Stromal cell of bone marrow (primary cell): ENCODE data around the gene KRT73.

ENCODE experiments used
- DNase-seq: peaks from one replicate; pipeline ENCODE4 v3.0.0-alpha.2; 2012; ENCODE audit warnings: low read depth

Gene KRT73

GRCh38 chr12:52645120-52645761 is 26.9 kb upstream of the KRT73 start:
- no peak for DNase-seq

DNA sequence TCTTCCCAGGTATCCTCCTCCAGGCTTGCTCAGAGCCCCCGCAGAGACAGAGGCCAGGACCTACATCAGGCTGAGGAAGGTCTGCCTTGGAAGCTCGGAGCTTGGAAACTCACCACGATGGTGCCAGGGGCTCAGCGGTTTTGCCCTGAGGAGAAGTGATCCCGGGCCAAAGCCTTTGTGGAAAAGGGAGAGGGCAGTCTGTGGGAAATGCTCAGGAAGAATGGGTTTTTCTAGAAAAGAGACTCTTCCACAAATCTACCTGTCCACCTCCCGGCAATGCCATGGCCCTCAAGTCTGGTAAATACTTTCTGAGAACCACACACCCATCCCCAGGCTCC is 25.7 kb upstream of the KRT73 start:
- no peak for DNase-seq

DNA sequence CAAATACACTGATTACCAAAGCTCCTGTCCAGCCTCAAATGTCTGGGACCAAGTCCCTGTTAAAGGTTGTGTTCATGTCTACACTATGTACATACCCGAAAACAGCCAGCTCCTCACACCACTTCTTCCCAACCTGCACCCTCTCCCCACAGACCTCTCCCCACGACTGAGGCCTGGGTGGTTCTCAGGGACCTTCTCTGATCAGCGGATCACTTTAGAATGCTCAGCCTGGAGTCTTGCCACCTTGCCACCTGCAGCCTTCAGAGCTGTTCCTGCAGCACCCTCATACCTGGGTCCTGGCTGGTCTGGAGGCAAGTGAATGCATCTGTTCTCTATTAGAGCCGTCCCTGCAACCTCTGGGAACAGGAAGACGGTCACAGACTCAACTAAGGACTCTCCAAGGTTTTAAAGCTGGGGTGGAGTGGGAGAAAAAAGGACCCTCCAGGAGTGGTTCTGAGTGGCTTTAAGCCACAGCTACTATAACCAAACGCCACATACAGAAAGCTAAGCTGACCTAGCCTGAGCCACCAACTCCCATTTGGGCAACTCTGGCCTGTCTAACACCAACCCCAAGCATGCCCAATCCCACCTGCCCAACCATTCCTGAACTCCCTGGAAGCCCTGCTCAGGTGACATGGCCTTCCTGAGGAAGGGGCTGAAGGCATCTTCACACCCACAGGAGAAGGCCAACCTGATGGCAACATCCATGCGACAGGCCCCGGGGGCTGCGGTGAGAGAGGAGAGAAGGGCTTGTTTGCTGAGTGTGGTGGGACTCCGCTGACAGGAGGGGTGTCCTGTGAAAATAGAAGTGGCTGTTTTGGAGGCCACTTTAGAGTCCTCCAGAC is 25.1 kb upstream of the KRT73 start:
- DNase-seq: no peak

GRCh38 chr12:52641468-52641867 is 23.1 kb upstream of the KRT73 start:
- no peak for DNase-seq

DNA sequence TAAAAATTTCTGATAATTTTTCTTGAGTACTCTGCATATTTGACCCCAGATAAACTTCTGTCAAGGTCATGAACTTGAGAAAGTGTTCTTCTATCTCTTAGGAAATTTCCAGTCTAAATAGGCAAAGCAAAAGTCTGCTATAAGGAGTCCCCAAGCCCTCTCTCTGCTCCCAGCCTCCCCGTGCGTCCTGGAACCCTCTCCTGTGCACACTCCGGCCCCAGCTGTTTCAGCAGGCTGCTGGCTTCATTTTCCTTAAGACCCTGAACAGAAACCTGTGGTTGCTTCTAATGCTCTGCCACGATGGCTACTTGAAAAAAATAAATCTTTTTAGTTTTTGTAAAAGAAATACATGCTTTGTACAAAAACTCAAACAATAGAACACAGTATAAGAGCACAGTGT is 18.9 kb upstream of the KRT73 start:
- DNase-seq: no peak

- DNase-seq: no peak
Measured at GRCh38 chr12:52636592-52637258, 18.4 kb upstream of the KRT73 start.

GRCh38 chr12:52636189-52636588 is 17.8 kb upstream of the KRT73 start:
- DNase-seq: no peak

DNA sequence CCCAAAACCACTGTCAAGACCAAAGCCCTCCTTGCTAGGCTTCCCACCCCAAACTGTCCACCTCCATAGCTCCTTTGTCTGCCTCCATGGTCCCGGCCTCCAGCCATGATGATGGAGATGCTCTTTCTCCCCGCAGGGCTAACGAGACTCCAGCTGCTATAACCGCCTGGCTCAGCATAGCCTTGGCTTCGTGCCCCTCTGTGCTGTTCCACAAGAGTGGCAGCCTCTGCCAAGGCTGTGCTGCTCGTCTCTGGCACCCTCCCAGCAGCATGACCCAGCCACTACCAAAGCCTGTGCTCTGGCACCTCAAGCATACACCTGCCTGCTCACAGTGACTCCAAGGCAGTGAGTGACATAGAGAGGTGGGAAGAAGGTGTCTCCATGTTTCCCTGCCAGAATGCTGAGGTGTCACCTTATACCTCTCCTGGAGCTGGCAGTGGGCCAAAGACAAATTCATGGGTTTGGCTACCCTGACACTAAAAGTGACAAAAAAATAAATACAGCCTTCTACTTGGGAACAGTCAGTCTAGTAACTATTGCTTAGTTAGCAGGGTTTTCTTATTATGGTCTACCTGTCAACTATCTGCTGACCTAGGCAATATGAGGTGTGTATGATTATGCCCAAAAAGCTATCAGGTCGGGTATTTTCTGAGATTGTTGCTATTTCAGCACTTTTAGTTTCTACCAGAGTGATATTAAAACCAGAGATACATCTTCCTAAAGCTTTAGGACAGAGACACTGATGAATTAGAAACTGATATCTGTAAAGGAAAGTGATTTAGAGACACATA is 16.1 kb upstream of the KRT73 start:
- no peak for DNase-seq

- DNase-seq: no peak
Measured at GRCh38 chr12:52633383-52633782, 15.0 kb upstream of the KRT73 start.

- no peak for DNase-seq
Measured at GRCh38 chr12:52632656-52633055, 14.3 kb upstream of the KRT73 start.

- DNase-seq: no peak
Measured at GRCh38 chr12:52631676-52632459, 13.5 kb upstream of the KRT73 start.

DNA sequence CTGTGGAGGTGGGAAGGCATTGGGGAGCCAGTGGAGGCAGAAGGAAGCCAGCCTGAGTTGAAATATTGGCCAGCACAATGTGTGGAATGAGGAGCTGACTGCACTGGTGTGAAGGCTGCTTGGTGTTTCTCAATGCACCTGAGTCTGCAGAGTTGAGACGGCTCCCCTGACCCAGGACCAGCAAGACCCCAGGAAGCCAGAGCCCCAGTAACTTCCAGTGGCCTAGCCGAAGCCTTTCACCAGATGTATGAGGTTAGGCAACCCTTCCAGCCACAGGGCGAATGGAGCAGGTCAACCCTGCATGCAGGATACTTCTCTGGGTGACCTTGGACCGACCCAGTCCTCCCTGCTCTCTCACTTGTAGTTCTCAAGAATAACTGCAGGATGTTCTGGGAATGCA is 12.9 kb upstream of the KRT73 start:
- no peak for DNase-seq

DNA sequence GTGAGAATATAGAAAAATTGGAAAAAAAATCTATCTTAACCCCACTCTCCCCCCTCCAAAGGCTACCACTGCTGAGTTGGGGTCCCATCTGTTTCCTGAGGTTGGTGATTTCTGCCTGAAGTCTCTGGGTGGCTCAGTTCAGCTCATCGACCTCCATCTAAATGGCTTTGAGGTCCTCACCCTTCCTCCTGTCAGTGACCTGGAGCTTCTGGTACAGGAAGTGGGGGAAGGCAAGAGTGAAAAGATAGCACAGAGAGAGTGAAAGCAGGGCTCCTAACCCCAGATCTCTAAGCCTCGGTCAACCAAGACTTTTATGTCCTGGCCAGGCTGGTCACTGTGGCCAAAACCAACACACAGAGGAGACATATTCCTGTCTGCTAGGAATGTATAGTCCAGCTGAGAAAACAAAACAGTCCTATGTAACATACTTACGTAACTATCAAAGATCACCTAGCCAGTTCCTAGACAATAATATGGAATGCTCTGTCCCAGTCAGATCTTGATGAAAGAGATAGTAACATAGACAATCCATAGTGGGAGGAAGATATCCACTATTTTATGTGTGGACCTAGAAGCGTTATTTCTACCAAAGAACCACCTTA is 12.3 kb upstream of the KRT73 start:
- no peak for DNase-seq

DNA sequence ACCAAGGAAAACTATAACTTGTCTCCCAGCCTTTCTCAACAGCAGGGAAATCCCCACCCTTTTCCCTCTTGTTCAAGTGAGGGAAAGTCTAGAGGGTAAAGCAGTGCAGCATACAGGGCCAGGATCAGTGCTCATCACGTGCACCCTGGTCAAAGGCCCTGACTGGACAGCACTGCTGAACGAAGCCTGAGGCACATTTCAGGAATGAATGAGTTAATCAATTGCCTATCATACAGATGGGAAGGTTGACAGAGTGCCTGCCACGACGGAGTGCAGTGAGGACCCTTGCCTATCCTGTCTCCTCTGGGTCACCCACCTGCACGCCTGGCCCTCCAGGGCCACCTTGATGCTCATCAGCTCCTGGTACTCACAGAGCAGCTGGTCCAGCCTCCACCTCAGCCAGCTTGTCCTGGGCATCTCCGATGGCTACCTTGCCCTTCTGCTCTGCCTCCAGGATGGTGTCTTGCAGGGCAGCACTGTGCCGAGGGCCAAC is 11.7 kb upstream of the KRT73 start:
- no peak for DNase-seq

- DNase-seq: no peak
Measured at GRCh38 chr12:52629281-52630007, 11.1 kb upstream of the KRT73 start.

DNA sequence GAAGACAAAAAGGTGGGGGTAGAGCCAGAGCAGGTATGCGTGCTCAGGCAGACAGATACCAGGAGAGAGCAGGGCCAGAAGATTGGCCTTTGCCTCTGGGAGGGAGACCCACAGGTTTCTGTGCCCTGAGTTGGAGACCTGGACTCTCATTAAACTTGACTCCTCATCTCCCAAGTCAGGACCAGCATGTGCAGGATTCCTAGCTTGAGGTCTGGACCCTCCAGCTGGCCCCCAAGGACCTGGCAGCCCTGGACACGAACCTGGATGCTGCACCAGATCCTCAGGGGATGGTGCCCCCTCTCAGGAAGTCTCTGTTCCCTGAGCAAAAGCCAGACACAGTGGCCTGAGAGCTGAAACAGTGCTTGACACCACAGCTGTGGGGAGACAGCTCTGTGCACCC is 10.5 kb upstream of the KRT73 start:
- no peak for DNase-seq

GRCh38 chr12:52628111-52628507 is 9.8 kb upstream of the KRT73 start:
- no peak for DNase-seq

DNA sequence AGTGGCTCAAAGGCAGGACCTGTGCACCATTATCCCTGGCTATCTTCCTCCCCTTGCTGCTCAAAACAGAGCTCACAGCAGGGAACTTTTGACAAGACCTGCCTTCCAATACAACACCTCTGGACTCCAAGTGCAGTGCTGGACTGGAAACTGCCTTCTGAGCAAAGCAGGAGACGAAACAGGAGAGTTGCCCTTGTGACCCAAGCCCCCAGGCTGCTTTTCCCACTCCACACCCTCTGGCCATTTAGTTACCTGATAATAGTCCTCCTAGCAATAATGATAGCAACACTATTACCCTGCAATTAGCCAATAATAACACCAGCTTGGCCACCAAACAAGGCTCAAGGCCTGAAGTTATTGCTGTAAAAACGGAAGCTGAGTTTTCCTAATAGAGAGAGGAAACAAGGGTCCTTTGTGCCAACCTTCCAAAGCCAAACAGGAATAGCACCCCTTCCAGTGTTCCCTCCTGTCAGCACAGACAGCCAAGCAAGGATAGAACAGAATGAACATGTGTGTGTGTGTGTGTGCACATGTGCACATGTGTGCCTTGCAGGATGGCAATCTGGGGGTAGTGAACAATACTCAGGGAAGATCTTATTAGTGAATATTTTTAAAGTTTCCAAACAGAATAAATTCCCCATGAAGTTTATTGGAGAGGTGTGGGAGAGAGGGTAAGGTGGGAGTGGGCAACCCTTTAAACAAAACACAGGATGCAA is 9.2 kb upstream of the KRT73 start:
- DNase-seq: no peak

DNA sequence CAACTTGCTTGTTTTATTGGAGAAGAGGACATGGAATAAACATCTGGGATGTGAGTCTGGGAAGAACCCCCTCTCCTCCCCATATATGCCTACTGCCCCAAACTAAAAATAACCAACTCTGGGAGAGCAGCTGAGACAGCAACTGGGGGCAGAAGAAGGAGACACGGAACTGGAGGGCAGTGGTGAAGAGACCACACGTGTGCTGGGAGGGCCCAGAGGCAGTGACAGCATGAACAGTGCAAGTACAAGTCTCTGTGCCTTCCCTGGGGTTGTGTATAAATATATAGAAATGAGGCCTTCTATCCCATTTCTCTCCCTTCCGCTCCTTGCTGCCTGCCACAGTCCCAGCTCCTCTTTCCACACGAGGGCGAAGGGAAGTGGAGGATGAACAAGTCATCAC is 4.0 kb upstream of the KRT73 start:
- DNase-seq: no peak

GRCh38 chr12:52618866-52619265 is 507 bp upstream of the KRT73 start:
- no peak for DNase-seq
